IPS-11a (cell line): ENCODE data around the gene PAPLN.
A peak's percentile ranks its signal among the peaks of the same experiment; 100 is the strongest.

Source experiments
- H3K4me3 ChIP-seq: one replicate; pipeline ENCODE4 v1.5.1; 2013; ENCODE audit warnings: low read depth, low read length, control low read depth

PAPLN gene

DNA sequence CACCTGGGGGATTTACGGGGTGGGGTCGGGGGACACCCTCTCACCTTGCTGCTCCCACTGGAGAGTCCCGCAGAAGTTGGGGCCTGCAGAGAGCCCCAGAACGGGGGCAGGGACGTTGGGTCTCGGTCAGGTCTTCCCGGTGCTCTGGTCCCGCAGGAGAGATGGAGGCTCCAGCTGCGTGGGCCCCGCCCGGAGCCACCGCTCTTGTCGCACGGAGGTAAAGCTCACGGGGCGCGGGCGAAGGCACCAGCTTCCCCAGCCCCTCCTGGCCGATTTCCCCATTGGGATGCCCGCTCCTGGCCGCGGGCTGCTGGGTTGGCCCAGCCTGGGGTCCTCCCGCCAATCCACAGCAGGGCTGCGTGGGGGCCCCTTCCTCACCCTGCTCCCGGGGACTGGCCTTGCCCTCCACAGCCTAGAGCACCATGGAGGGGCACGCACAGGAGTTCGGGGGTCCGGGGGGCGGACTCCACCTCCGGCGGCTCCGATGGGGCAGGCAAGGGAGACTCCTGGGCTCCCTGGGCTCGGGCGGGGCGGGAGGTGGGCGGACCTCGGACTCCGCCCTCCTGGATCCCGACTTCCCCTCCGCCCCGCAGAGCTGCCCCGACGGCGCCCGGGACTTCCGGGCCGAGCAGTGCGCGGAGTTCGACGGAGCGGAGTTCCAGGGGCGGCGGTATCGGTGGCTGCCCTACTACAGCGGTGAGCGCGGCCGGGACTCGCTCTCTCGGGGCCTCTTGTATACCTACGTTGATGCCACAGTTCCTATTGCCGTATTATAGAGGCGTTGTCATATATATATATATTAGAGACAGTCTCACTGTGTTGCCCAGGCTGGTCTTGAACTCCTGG is 8.4 kb downstream of the PAPLN start:
- H3K4me3 ChIP-seq: peak overlapping the region; percentile 20

DNA sequence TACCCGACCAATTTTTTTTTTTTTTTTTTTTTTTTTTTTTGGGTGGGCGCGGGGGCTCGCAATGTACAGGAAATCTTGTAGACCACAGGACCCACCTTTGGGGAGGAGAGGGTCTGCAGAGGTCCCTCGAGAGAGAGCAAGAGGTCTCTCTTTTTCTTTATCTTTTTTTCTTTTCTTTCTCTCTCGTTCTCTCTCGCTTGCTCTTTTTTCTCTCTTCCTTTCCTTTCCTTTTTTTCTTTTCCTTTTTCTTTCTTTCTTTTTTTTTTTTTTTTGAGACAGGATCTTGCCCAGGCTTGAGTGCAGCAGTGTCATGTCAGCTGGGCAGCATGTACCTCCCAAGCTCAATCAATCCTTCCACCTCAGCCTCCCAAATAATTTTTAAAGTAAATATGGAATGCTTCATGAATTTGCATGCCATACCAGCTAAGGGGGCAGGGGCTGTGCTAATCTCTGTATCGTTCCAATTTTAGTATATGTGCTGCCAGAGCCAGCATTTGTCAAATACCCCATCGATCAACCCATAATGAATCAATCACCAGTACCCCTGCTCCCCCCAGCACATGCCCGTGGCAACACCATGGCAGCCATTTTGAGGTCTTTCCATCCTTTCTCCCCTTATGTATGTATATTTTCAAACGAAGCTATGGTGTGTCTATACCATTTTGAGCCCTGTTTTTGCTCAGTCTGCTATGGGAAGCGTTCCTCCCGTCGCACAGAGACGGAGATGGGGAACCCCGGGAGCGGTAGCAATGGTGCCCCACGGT is 9.3 kb downstream of the PAPLN start:
- no peak overlapping the region for H3K4me3 ChIP-seq

DNA sequence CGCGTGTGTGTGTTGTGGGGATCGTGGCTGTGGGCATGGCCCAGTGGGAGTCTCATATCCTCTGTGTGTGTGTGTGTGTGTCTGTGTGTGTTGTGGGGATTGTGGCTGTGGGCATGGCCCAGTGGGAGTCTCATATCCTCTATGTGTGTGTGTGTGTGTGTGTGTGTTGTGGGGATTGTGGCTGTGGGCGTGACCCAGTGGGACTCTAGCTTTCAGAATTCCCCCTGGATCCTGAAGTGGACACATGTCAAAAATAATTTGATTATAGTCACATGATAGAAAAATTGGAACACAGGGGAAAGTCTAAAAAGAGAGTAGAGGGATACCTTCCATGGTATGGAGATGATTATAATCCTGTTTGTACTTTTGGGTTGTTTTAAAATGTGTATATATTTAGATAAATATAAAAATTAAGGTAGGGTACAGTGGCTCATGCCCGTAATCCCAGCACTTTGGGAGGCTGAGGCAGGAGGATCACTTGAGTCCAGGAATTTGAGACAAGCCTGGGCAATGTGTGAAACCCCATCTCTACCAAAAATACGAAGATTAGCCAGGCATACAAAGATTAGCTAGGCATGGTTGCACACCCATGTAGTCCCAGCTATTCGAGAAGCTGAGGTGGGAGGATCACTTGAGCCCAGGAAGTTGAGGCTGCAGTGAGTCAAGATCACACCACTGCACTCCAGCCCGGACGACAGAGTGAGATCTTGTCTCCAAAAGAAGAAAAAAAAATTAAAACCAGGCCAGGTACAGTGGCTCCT is 11.0 kb downstream of the PAPLN start:
- no peak overlapping the region for H3K4me3 ChIP-seq

DNA sequence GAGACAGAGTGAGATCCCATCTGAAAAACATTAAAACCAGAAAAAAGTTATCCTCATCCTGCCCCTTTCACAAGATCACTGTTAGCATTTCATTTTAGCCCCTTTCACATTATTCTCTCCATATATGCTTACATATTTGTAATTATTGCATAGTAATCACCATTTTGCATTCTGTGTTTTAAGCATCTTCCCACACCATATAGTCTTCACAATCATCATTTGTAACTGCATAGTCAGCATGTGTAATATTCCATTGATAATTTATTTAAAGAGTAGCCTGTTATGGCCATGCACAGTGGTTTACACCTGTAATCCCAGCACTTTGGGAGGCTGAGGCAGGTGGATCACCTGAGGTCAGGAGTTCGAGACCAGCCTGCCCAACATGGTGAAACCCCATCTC is 11.8 kb downstream of the PAPLN start:
- no peak overlapping the region for H3K4me3 ChIP-seq

DNA sequence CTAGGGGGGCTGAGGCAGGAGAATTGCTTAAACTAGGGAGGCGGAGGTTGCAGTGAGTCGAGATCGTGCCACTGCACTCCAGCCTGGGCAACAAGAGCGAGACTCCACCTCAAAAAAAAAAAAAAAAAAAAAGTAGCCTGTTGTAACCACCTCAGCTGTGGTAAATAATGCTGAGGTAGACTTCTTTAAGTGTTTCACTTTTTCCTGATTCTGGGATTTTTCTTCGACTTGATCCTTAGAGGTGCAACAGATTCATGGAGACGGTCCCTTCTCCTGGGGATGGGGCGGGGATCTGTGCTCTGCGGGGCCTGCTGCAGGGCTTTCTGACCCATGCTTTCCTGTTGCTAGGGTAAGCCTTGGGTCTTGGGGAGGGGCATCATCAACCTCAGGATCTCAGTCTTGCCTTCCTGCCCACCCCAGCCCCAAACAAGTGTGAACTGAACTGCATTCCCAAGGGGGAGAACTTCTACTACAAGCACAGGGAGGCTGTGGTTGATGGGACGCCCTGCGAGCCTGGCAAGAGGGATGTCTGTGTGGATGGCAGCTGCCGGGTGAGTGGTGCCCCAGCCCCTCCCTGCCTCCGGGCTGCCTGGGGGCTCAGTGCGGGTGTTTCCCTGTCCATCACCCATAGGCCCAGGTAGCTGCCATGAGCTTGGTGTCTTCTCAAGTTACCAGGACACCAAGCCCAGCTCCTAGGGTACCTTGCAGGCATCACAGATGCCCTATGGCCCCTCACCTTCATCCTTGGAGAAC is 12.4 kb downstream of the PAPLN start:
- H3K4me3 ChIP-seq: no peak overlapping the region

DNA sequence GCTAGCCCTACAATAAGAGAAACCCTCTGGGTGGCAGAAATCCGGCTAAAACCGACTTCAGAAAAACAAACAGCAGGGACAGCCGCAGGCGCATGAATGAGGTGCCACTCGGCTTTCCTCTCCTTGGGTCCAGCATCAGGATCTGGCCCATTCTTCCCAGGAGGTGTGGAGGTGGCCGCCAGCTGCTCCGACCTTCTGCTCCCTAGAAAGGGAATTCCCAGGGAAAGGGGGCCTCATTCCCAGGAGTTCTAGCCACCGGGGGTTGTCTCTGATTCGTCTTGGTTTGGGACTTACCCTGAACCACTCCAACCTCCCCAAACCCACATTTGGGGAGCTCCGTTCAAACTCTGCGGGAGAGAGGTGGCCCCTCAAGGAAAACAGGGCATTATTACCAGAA is 13.0 kb downstream of the PAPLN start:
- H3K4me3 ChIP-seq: no peak overlapping the region

DNA sequence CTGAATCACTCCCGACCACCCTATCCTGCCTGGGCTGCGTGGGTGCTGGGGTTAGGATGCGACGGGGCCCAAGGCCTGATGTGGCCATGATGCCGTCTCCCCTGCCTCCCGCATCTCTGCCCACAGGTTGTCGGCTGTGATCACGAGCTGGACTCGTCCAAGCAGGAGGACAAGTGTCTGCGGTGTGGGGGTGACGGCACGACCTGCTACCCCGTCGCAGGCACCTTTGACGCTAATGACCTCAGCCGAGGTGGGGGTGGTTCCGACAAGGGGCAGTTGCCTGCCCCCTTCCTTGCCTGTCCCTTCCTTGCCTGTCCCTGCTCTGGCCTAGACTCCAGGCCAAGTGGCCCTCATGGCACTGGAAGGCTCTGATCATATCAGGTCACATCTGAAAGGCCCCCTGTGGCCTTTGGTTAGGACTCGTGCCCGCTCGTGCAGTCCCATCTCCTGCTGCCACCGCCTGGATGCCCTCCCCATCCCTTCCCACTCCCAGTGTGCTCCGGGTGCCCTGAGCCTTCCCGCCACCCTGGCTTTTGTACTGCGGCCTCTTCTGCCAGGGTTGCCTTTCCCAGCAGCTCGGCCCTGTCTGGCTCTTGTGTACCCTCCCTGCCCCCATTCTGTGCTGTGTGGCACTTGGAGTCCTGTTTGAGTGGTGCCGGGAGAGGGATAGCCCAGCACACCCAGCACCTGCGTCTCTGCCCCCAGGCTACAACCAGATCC is 13.6 kb downstream of the PAPLN start:
- H3K4me3 ChIP-seq: no peak overlapping the region

DNA sequence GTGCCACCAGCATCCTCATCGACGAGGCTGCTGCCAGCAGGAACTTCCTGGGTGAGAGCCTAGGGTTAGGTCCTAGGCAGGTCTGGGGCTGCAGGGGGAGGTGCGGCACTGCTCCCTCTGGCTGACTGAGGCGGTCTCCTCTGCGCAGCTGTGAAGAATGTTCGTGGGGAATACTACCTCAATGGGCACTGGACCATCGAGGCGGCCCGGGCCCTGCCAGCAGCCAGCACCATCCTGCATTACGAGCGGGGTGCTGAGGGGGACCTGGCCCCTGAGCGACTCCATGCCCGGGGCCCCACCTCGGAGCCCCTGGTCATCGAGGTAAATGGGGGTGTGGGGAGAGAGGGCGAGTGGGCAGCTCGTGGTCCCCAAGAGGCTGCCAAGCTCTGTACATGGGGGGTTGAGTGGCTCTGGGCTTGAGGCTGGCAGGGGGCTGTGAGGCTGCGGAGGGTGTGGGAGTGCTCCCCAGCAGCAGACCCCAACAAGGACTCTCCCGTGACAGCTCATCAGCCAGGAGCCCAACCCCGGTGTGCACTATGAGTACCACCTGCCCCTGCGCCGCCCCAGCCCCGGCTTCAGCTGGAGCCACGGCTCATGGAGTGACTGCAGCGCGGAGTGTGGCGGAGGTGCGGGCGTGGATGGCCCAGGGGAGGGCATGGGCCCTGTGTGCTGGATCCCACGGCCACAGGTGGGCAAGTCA is 14.4 kb downstream of the PAPLN start:
- H3K4me3 ChIP-seq: no peak overlapping the region

DNA sequence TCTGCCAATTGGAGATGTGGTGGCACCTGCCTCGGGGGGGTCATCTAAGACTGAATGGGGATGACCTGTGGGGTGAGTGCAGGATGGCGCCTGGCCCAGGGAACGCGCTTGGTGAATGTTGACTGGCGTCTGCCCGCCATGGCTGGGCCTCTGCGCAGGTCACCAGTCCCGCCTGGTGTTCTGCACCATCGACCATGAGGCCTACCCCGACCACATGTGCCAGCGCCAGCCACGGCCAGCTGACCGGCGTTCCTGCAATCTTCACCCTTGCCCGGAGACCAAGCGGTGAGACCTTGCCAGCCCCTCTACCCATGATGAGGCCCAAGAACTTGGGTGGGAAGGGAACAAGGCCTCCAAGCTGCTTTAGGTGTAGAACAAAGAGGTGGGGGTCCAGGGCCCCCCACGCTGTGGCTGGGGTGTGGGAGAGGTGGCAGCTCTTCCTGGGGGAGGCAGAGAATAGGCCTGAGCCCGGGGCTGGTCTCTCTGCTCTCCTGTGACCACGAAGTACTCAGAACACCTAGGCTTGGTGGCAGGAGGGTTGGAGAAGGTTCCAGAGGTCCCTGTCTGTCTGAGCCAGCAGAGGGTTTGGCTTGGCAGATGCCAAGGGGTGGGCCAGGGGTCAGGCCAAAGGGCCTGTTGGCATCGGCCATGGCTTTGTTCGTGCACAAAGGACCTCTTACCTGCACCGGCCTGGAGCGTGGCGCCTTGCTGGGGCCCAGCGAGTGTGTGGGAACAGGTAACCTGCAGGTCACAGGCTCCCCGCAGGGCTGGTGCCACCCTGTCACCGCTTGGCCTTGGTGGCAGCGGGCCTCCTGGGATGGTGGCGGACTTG is 15.4 kb downstream of the PAPLN start:
- H3K4me3 ChIP-seq: no peak overlapping the region

DNA sequence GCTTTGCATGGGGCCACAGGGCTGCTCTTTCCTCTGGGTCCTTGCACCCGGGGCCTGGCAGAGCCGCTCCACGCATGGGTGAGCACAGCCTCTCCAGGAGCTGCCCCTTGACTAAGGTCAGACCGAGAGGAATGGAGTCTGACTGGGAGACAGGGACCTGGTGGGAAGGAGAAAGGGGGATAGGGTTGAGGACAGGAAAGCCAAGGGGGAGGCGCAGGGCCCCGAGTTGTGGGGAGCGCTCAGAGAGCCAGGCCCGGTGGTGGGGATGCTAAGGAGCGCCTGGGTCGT is 16.0 kb downstream of the PAPLN start:
- no peak overlapping the region for H3K4me3 ChIP-seq

DNA sequence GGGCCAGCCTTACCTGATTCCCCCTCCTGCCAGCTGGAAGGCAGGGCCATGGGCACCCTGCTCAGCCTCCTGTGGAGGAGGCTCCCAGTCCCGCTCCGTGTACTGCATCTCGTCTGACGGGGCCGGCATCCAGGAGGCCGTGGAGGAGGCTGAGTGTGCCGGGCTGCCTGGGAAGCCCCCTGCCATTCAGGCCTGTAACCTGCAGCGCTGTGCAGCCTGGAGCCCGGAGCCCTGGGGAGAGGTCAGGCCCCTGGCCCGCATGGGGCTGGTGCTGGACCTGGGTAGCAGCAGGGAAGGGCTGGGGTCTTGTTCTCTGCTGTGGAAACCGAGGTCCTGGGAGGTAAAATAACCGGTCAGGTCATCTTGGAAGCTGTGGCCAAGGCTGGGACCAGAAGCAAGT is 16.4 kb downstream of the PAPLN start:
- no peak overlapping the region for H3K4me3 ChIP-seq

DNA sequence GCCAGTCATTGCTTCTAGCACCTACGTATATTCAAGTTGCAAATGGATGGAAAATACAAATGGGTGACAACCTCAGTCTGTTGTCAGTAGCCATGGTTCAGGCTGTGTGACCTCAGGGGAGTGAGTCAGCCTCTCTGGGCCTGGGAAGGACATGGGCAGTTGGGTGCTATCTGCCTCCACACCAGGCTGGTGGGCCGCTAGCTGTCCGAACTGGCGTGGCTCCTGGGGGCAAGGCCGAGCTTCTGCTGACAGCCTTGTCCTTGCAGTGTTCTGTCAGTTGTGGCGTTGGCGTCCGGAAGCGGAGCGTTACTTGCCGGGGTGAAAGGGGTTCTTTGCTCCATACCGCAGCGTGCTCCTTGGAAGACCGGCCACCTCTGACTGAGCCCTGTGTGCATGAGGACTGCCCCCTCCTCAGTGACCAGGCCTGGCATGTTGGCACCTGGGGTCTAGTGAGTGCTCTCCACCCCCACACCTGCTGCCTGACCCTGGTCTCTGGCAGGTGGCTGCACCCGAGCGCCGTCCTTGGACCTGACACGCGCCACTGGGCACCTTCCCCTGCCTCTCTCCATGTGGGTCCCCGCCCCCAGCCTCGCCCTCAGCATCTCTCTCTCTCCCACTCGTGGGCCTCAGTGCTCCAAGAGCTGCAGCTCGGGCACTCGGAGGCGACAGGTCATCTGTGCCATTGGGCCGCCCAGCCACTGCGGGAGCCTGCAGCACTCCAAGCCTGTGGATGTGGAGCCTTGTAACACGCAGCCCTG is 17.1 kb downstream of the PAPLN start:
- H3K4me3 ChIP-seq: no peak overlapping the region

DNA sequence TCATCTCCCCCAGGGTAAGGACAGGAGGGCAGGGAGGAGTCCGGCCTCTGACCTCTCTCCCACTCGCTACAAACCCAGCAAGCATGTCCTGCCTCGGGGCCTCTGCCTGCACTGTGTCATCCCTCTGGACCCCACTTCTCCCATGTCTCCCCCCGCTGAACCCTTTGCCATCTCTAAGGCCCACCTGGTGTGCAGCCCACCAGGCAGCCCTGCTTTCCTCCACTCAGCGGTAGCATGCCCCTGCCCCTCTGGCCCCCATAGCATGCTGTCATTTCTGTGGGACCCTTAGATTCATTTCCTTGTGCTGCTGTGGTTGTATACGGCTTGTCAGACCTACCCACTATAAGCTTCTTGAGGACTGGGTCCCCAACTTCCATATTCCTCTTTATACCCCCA is 17.7 kb downstream of the PAPLN start:
- no peak overlapping the region for H3K4me3 ChIP-seq

DNA sequence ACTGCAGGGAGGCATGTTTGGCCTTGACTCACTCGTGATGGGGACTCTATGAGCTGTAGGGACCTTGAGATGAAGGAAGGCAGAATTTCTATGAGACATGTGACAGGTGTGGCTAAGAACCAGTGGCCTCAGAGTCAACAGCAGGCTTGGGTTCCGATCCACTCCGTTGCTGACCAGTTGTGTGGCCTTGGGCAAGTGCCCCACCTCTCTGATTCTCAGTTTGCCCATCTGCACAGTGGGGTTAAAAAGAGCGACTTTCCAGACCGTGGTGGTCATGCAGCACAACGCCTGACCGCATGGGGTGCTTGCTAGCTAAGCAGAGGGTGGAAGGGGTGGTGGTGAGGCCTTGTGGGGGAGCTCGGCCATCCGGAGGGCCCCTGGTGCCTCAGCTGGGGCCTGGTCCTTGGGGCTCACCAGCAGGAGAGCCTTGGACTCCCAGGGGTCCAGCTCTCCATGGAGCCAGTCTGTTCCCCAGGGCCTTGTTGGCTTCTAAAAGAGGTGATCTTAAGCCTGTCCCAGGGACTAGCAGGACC is 18.5 kb downstream of the PAPLN start:
- H3K4me3 ChIP-seq: no peak overlapping the region

DNA sequence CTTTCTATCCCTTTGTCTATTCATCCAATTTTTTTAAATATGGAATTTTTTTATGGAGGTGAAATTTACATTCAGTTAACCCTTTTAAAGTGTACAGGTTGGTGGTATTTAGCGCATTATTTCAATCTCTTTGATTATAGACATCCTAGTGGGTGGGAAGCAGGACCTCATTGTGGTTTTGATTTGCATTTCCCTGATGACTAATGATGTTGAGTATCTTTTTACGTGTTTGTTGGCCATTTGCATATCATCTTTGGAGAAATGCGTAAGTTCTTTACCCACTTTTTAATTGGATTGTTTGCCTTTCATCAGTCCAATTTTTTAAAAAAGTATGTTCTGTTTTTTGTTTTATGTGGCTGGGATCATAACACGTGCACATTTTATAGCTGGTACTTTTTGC is 20.8 kb downstream of the PAPLN start:
- no peak overlapping the region for H3K4me3 ChIP-seq

DNA sequence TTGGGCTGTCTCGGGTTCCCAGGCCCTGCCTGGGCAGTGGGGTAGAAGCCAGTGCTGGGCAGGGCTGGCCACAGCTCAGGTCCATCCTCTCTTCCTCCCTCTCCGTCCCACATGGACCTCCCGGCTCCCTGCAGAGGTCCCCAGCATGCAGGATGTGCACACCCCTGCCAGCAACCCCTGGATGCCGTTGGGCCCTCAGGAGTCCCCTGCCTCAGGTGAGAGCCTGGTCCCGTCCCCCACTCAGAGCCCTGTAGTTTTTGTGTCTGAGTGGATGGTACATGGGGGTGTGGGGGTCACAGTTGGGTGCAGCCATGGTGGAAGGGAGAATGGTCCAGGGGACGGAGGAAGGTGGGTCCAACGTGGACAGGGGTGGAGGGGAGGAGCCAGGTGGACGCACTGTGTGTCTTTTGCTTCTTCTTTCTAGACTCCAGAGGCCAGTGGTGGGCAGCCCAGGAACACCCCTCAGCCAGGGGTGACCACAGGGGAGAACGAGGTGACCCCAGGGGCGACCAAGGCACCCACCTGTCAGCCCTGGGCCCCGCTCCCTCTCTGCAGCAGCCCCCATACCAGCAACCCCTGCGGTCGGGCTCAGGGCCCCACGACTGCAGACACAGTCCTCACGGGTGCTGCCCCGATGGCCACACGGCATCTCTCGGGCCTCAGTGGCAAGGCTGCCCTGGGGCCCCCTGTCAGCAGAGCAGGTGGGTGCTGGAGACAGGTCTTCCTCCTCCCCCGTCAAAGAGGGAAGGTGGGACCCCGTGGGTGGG is 21.7 kb downstream of the PAPLN start:
- H3K4me3 ChIP-seq: no peak overlapping the region

DNA sequence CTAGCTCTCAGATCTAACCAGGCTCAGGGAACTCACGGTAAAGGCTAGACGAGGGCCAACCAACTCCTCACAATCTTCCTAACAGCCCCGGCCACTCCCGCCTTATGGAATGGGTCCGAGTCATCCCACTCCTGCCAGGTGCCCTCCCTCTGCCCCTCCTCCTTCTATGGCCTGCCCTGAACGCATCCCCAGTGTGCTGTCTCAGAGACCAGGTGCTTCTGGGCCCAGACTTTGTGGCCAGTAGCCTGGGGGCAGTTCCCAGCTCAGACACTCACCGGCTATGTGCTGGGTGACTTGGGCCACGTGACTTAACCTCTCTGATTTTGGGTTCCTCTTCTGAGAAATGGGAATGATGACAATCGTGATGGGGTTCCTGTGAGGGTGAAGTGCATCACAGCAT is 22.5 kb downstream of the PAPLN start:
- no peak overlapping the region for H3K4me3 ChIP-seq
